Uterine smooth muscle cell (primary cell): ENCODE measurements around the gene KRAS. TPM values are rescaled to one million over a fixed set of nuclear protein-coding genes. Genes with fewer than 3 reads are reported as not detected.

Source experiments
- total RNA-seq: library from RNA; depleted of rRNA; stranded (reverse); fragments of >200 nt; gene quantifications from 2 replicates; pipeline ENCODE4 v1.2.3, GENCODE V29; 2014

Gene KRAS
- 14.1 and 16.8 TPM in 2 replicates for total RNA-seq

DNA sequence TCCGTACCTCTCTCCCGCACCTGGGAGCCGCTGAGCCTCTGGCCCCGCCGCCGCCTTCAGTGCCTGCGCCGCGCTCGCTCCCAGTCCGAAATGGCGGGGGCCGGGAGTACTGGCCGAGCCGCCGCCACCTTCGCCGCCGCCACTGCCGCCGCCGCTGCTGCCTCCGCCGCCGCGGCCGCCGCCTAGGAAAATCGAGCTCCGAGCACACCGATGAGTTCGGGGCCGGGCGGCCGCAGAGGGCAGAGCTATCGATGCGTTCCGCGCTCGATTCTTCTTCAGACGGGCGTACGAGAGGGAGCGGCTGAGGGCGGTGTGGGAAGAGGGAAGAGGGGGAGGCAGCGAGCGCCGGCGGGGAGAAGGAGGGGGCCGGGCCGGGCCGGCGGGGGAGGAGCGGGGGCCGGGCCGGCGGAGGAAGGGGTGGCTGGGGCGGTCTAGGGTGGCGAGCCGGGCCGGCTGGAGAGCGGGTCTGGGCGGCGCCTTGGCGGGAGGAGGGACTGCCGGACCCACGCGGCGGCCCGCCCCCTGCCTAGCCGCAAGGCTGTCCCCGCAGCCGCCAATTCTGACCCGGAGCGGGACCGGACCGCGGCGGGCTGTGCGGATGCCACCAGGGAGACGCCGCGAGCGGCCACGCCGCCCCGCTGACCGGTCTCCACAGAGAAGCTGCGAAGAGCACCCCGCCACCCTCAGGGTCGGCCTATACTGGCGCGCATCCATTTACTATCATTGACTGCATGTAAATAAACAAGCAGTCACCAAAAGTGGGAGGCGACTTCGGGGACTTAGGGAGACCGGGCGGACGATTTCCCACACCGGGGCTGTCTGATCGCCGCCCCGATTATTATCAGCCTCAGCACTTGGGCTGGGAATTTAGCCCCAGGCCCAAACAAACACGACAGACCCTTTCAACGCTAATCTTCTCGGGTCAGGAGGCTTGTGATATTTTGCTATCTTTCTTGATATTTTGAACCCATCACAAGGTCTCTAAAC, at the start of gene KRAS:
TSS of gene KRAS (minus strand) at position 186 of the 987 bp plus-strand sequence.

DNA sequence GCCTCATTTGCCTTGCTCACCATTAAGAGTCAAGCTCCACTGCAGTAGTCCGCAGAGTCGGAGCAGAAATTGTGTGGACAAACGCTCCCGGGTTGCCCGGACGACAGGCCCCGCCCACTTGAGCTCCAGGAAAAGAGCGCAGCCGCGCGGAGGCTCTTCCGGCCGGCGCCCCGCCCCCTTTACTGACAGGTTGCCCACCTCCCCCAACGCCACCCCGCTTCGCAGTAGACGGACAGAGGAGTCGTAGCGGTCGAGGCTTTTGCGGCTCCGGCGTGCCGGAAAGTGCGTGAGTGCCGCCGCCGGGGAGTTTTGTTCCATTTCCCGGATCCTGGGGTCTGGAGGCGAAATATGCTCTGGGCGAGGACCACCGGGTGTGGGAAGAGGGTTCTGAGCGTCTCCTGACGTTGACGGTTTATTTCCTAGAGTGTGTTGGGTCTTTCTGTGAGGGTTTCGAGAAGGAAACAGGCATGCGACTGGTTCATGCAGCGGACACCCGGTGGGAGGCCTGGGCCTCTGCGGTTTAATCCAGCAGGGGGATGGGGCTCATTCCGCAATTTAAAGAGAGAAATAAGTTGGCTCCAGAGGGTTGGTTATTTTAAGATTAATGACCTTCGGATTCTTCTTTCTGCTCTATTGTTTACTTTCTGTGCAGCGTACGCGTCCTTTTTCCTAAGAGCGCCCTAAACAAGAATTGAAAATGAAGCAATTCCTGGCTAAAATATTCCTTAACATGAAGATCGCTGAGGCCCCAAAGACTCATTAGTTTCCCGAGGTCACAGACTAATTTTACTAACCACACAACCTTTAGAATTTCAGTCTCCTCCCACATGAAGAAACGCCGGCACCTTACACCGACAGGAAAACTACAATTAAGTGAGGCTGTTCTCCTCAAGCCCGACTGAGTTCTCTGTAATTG, 55.4 kb downstream of the KRAS start, which contains the start of the genes DNAI7 and ETFRF1:
TSS of gene DNAI7 (minus strand) at position 105 of the 916 bp plus-strand sequence. CDS start at position 23, 82 bp downstream.
TSS of gene ETFRF1 (plus strand) at position 182 of the 916 bp plus-strand sequence. CDS start 8,720 bp downstream, outside the sequence.

Other genes with a start within 250 kb of the KRAS start
- gene DNAI7, start 55.8 kb downstream of the KRAS start, total RNA-seq = 0.11 and 0.25 TPM in 2 replicates
- gene ETFRF1, start 55.7 kb downstream of the KRAS start, total RNA-seq = 15.8 and 18.7 TPM in 2 replicates